HG02938 (cell line): ENCODE results near the gene WDR45B.

Experiments used
- ATAC-seq: cut with Tn5 transposase; IDR thresholded peaks from one replicate; pipeline ENCODE4 v1.9.1; 2021; ENCODE audit warnings: mild to moderate bottlenecking, moderate library complexity; ENCODE audit not compliant: unreplicated experiment

WDR45B gene

DNA sequence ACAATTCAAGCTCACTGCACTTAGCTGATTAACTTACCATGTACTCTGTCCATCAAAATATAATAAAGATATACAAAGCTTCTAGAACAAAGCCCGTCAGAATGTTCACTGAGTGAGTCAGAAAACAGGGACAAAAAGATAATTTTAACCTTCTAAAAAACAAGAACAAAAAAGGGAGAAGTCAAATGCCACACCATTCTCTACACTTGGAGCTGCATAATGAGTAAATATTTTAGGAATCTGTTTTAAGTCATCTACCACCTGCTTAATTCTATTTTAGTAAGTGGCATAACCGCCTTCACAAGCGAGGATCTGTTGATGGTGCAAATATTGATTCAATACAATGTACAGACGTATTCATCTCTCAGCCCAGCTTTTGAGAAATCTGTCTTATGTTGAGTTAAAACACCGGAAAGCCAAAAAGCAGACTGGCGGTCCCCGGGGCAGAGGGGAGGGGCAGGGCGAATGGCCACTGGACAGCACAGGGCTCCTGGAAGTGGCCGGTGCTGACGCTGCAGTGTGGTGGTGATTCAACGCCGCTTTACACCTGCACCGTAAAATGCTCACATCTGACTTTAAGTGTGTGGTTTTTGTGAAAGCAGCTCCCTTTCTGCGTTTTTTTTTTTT is 30.1 kb upstream of the WDR45B start:
- no peak for ATAC-seq

DNA sequence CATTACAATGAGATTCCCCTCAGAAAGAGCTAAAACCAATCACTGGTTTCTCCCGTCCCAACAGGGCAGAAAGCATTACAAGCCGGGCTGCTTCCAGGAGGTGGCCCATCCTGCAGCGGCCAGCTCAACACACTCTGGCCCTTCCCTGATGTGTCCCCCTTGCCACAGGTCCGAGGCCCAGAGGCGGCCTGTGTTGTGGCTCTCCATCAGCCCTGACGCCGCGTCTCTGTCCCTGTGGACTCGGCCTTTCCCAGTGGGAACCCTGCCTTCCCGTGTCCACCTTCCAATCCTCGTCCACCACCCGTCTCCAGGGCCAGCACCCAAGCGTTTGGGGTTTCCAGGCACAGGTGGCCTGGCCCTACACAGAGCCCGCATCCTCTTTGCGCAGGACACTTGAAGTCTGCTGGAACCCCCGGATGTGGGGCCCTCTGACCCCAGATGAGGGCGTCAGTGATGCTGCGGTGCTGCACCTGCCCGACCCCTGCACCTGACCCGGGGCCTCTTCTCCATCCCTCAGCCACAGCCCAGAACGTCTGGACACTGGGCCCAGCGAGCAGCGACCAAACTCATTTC is 29.2 kb upstream of the WDR45B start:
- no peak for ATAC-seq

DNA sequence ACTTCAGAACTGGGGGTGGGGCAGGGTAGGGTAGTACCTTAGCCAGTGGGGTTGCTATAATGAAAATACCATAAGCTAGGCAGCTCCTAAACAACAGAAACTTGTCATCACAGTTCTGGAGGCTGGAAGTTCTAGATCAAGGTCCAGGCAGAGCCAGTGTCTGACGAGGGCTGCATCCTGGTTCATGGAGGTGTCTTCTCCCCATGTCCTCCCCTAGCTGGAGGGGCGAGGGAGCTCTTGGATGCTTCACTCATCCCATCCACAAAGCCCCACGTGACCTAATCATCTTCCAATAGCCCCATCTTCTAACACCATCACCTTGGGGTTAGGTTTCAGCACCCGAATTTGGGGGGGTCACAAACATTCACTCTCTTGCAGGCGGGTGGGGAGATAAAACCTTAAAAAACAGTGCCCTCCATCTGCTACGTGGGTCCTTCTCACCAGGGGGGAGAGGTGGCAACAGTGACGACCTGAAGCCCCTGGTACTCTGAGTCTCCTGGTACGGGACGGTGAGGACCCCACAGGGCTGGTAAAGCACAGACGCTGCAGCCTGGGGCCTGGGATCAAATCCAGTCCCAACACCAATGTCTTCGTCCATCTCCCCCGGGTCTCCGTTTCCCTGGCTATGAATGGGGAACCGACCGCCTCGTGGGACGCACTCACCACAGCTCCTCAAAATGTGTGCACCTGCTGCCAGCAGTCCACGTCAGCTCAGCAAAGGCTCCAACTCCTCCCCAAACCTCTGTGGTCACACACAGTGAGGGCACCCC is 27.4 kb upstream of the WDR45B start:
- no peak for ATAC-seq

DNA sequence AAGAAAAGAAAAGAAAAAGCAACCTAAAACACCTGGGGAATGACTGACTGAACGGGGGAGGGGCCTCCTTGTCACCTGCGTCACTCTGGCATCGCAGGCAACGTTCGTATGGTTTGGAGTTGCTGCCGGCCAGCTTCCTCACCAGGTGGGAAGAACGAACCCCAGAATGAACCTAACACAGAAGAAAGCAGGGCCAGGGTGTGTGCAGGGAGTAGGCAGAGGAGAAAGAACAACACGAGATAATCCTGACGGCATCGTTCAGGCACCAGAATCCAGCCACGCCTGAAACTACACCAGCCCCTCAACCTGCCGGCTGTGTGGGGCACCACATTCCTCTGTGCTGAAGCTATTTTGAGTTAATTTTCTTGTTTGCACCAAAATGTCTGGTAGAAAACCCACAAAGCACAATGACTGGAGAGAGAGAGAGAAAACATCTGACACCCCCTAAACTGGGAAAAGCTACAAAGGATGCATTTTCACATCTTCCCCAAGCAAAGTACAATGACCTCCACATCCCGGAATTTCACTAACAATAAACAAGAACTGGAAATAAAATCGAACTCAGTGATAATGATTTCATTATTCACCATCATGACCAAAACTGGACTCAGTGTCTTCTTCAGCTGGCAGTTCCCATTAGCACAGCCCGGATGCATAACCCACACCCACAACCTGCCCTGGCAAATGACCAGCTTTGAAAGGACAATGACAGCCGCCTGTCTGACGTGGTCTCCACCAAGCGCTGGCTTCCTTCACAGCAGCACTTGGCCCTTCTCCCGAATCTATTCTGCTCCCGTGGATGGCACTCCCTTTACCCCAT is 26.6 kb upstream of the WDR45B start:
- ATAC-seq = no peak

DNA sequence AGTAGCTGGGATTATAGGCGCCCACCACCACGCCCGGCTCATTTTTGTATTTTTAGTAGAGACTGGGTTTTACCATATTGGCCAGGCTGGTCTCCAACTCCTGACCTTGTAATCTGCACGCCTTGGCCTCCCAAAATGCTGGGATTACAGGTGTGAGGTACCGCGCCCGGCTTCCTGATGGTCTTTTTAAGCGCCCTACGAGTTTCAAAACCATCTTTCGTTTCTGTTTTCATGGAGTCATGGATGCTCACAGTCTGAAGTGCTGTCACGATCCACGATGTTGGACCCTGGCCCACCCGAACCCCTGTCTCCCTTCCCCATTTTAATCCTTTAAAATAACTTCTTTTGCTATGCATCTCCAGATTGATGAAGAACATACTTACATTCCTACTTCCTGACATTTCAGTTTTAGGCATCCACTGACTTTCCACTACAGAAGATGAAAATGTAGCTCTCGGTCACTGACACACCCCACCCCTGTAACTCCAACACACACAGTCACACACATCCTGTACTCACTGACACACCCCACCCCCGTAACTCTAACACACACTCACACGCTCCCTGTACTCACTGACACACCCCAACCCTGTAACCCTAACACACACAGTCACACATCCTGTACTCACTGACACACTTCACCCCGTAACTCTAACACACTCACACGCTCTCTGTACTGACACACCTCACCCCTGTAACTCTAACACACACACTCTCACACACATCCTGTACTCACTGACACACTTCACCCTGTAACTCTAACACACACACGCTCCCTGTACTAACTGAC is 22.6 kb upstream of the WDR45B start:
- ATAC-seq = no peak

DNA sequence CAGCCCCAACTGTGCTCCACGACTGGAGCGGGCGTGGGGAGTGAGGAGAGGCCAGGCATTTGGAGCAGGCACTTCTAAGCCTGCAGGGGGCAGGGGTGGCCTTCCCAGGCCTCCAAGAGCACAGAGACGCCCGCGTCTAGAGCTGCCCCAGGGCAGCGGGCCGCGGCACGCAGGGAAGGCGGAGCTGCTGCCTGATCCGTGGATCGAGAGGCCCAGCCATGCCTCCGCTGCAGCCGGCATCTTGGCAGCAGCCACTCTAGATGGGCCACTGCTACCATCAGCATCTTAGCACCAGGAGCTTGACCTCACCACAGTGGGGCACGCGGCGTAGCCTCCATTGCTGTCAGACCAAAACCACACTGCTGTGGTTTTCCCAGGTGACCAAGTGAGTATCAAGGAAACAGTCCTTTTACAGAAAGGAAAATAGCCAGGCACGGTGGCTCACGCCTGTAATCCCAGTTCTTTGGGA is 20.4 kb upstream of the WDR45B start:
- ATAC-seq = no peak

DNA sequence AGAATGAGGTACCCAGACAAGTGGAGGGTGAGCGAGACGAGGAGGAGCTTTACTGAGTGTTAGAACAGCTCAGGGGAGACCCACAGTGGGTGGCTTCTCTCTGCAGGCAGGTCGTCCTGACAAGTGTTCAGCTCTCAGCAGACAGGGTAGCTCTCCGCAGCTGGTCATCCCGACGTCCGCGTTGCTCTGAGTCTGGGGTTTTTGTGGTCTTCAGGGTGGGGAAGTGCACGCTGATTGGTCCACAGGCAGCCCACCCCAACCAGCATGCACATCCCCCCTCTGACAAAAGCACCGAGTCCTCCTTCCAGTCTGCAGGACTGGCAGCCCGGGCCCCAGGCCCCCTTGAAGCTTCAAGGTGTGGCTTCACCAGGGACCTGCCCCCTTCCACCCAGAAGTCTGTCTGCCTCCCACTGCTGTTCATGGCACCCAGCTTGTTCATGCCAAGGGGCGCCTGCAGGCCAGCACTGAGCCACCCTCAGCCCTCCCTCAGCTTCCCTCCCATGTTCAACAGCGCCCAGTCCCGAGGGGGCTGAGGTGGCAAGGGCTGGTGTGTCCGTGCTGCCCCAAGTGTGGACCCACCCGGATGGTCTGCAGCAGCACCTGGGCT is 19.9 kb upstream of the WDR45B start:
- no peak for ATAC-seq

DNA sequence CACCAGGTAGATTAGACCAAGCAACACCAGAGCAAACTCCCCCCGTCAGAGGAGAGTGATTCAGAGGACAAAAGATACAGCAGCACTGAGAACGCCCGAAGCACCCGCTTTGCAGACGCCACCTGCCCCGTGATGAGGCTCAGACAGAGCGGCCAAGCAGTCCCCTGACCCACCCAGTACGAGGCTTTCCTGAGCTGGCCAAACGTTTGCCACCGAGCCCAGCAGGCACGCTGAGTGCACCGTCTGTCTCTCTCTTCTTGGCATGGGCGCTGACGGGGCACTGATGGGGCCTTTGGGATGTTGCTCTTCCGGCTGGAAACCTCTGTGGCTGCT is 19.4 kb upstream of the WDR45B start:
- ATAC-seq = no peak

DNA sequence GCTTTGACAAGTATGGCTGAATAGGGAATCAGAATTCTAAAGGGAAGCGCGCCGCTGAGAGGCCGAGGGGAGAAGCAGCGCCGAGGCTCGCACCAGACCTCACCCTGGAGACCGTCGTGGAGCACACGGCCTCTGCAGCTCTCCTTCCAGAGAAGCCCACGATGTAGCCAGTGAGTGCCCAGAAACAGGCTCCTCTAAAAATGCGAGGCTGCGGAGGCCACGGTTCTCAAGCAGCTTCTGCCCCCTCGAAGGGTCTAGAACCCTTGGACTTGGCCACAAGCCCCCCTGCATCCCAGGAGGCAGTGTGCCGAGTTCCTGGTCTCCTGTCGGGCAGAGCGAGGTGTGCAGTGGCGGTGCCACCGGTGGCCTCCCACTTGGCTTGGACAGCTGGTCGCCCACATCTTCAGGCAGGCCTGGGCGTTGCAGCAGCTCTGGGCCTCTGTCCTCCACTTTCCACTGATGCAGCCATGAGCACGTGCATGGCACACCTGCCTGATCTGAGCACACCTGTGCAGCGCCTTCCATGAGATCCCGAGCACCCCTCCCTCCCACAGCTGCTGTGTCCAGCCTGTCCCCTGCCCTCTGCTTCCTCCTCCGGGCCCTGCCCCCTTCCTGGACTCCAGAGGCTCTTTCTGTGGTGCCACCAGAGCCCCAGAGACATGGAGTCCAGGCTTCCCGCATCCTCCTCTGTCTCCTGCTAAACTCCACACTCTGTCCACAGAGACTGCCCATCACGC is 18.9 kb upstream of the WDR45B start:
- ATAC-seq = no peak

DNA sequence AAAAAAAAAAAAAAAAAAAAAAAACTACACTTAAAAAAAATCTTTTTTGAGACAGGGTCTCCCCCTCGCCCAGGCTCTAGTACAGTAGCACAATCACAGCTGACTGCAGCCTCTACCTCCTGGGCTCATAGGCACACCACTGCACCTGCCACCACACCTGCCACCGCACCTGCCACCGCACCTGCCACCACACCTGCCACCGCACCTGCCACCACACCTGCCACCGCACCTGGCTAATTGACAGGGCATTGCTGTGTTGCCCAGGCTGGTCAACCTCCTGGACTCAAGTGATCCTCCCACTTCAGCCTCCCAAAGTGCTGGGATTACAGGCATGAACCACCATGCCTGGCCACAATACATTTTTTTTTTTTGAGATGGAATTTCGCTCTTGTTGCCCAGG is 17.6 kb upstream of the WDR45B start:
- ATAC-seq = no peak

DNA sequence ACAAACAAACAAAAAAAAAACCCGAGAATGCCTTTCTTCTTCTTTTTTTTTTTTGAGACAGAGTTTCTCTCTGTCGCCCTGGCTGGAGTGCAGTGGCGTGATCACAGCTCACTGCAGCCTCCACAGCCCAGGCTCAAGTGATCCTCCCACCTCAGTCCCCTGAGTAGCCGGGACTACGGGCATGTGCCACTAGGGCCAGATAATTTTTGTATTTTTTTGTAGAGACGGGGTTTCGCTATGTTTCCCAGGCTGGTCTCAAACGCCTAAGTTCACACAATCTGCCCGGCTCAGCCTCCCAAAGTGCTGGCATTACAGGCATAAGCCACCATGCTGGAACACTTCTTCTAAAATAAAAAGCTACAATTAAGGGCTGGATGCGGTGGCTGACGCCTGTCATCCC is 17.0 kb upstream of the WDR45B start:
- ATAC-seq = no peak

DNA sequence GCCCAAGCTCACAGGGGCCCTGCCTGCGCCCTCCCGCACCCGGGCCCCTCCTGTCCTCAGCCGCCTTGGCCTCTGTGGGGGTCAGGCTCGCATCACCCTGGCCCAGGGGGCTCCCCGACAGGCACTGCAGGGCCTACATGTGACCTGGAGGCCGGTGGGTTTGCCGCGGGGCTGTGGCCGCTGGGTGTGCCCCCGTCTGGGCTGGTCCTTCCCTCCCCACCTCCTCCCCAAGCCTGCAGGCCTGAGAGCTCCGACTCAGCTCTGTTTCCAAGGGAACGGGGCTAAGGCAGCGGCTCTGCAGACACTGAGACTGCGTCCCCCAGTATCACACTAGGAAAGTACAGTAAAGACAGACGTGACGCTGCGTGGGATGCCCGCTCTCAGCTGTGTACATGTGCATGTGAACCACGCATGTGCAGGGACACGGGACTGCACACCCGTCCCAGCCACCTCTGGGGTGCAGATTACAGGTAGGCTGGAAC is 16.5 kb upstream of the WDR45B start:
- ATAC-seq = no peak

DNA sequence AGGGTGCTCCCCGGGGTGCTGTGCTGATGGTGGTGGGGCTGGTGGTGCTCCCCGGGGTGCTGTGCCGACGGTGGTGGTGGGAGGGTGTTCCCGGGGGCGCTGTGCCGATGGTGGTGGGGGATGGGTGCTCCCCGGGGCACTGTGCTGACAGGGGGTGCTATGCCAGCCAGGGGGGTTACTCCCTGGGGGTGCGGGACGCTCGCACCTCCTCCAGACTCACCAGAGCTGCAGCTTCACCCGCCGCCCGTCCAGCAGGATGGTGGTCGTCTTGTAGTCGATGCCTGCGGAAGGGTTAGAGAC is 16.0 kb upstream of the WDR45B start:
- ATAC-seq = no peak

DNA sequence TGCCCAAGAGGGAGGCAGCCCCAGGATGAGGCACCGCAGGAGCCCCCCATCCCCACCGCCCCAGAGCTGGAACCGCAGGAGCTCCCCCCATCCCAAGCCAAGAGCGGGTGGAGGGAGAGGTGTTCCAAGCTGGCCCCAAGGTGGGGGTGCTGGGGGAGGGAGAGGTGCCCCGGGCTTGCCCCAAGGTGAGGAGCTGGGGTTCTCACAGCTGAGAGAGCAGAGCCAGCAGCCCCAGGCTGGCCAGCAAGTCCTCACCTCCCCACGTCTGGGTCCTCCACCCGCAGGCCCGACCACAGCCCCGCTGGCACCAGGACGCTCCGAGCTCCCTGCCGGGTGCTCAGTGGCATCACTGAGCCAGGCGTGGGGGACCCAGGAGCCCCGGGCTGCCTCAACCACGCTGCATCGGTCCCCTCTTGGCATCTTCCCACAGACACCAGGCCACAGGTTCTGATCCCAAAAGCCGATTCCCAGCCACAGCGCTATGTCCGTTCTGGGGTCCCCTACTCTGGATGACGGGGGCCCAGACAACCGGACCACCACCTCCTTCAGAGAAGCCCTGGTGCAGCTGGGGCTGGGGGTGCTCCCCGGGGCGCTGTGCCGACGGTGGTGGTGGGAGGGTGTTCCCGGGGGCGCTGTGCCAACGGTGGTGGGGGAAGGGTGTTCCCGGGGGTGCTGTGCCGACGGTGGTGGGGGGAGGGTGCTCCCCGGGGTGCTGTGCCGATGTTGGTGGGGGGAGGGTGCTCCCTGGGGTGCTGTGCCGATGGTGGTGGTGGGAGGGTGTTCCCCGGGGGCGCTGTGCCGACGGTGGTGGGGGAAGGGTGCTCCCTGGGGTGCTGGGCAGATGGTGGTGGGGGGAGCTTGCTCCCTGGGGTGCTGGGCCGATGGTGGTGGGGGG is 15.4 kb upstream of the WDR45B start:
- ATAC-seq = no peak

DNA sequence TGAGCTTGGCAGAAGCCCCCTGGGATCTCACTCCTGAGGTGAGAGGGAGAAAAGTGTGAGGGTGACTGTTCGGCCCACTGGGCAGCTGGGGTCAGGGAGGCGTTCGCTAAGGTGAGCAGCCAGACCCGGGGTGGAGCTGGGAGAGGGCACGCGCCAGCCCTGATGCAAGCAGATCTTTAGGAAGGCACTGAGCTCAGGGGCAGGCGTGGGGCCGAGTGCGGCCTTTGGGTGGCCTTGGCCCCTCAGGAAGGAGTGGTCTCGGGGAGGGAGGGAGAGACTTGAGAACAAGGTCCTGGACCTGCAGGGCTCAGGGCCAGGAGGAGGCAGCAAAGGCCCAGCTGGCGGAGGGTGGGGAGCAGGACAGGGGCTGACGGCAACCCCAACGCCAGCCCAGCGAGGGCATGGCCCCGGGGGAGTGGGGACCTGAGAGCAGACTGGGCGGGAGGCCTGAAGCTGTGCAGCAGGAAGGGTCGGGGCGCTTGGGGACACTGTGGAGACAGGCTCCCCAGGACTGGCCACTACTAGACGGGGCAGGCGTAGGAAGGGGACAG is 14.5 kb upstream of the WDR45B start:
- ATAC-seq = no peak

DNA sequence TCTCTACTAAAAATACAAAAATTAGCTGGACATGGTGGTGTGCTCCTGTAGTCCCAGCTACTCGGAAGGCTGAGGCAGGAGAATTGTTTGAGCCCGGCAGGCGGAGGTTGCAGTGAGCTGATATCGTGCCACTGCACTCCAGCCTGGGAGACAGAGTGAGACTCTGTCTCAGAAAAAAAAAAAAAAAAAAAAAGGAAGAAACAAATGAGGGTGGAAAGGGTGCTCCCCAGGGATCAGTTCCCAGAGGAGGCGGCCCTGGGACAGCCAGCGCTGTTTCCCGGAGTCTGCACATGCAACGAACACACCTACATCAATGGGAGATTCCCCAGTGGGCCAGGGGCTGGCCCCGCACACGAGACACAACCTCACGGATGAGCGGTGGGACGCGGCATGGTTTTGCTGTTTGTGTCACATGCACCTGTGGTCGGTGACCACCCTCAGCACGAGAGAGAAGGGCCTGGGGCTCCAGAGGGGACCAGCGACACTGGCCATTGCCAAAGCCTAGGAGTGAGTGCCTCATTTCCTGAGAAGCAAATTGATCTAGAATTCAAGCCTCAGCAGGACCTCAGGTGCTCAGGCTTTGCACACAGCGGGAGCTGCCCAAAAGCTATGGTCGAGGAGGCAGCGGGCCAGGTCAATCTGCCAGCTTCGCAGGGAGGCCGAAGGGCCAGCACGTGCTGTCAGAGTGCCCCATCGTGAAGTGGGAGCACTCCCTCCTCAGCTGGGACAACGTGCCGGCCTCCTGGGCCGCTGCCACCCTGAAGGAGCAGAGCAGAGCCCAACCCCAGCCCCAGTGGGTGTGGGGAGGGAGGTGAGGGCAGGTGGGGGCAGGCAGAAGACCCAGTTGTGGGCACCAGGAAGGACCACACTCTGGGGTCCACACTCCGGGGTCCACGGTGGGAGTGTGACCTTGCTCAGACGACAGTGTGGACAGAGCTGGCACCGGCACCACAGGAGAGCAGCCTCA is 13.8 kb upstream of the WDR45B start:
- no peak for ATAC-seq

DNA sequence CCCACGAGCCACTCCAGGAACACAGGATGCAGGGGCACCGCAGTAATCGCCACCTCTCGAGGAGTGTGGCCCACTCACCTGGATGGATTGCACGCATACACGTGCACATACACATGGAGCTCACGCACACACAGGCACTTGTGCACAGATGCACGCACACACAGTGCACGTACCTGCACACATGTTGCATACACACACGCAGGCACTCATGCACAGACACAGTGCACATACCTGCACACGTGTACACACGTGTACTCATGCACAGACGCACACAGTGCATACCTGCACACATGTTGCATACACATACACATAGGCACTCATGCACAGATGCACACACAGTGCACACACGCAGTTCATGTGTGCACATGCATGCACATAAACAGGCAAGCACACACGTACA is 11.6 kb upstream of the WDR45B start:
- ATAC-seq = no peak
